Hepatocyte (in vitro differentiated cells): Measurements from ENCODE around the gene CDON. TPM values are rescaled to one million over a fixed set of nuclear protein-coding genes. Genes with fewer than 3 reads are reported as not detected.

ENCODE experiments used
- DNase-seq: peaks from one replicate; pipeline ENCODE4 v3.0.0-alpha.2; 2016; ENCODE audit warnings: low spot score
- H2AFZ ChIP-seq: fragments of 200-600 bp; sonication (generic); 2 replicates; pipeline ENCODE4 v1.6.0; 2016; ENCODE audit warnings: antibody characterized with exemption, mild to moderate bottlenecking
- H3K27ac ChIP-seq: fragments of 200-600 bp; sonication (generic); 2 replicates; pipeline ENCODE4 v1.5.1; 2016; ENCODE audit warnings: mild to moderate bottlenecking
- H3K27me3 ChIP-seq: fragments of 200-600 bp; sonication (generic); 2 replicates; pipeline ENCODE4 v1.6.1; 2016
- H3K36me3 ChIP-seq: fragments of 200-600 bp; sonication (generic); replicated peaks from 2 replicates; pipeline ENCODE4 v1.5.1; 2016; ENCODE audit warnings: low read depth; ENCODE audit not compliant: insufficient read depth
- H3K4me1 ChIP-seq: fragments of 200-600 bp; sonication (generic); 2 replicates; pipeline ENCODE4 v1.5.1; 2016; ENCODE audit warnings: mild to moderate bottlenecking, moderate library complexity; ENCODE audit not compliant: insufficient read depth
- H3K4me2 ChIP-seq: fragments of 200-600 bp; sonication (generic); 2 replicates; pipeline ENCODE4 v1.6.0; 2016
- H3K4me3 ChIP-seq: fragments of 200-600 bp; sonication (generic); 2 replicates; pipeline ENCODE4 v1.5.1; 2016; ENCODE audit warnings: mild to moderate bottlenecking
- H3K79me2 ChIP-seq: fragments of 200-600 bp; sonication (generic); 2 replicates; pipeline ENCODE4 v1.6.0; 2017; ENCODE audit warnings: mild to moderate bottlenecking
- H3K9me2 ChIP-seq: fragments of 200-600 bp; sonication (generic); replicated peaks from 2 replicates; pipeline ENCODE4 v1.6.0; 2017; ENCODE audit warnings: mild to moderate bottlenecking; ENCODE audit not compliant: insufficient read depth
- H3K9me3 ChIP-seq: fragments of 200-600 bp; sonication (generic); 2 replicates; pipeline ENCODE4 v1.5.1; 2016; ENCODE audit warnings: low read depth, mild to moderate bottlenecking
- H4K20me1 ChIP-seq: fragments of 200-600 bp; sonication (generic); 2 replicates; pipeline ENCODE4 v1.6.0; 2016; ENCODE audit warnings: mild to moderate bottlenecking; ENCODE audit not compliant: insufficient read depth, poor library complexity, severe bottlenecking
- EZH2 ChIP-seq: fragments of 200-600 bp; sonication (generic); IDR thresholded peaks from 2 replicates; pipeline ENCODE4 v1.6.1; 2016; ENCODE audit warnings: antibody characterized with exemption, mild to moderate bottlenecking, borderline replicate concordance
- EZH2phosphoT487 ChIP-seq: fragments of 200-600 bp; sonication (generic); IDR thresholded peaks from one replicate; pipeline ENCODE4 v1.6.1; 2018; ENCODE audit warnings: antibody characterized with exemption, mild to moderate bottlenecking, low read depth, moderate library complexity; ENCODE audit not compliant: unreplicated experiment, severe bottlenecking
- WGBS: methylation state at CpG from one replicate; pipeline ENCODE4 v1.1.6; 2016; ENCODE audit warnings: low lambda C conversion rate; ENCODE audit errors: missing lambda C conversion rate; 5-methylcytosine and 5-hydroxymethylcytosine counted together
- polyA plus RNA-seq: library from polyadenylated mRNA; unstranded; fragments of >200 nt; fragmentation: Nextera tagmentation; extraction: Ambion mirVana; gene quantifications from 2 replicates; pipeline ENCODE4 v1.2.1, GENCODE V29; 2016
- total RNA-seq: library from RNA; depleted of rRNA; stranded (reverse); fragments of >200 nt; gene quantifications from 2 replicates; pipeline ENCODE4 v1.2.3, GENCODE V29; 2014
- TF ChIP-seq, protein P1 (sequence below): fragments of 200-600 bp; sonication (generic); IDR thresholded peaks from 2 replicates; pipeline ENCODE4 v1.5.1; 2016; ENCODE audit warnings: antibody characterized with exemption, mild to moderate bottlenecking; ENCODE audit not compliant: poor library complexity

The CDON gene
- total and polyA plus RNA-seq, 2 experiments from 2014 or later = 17.5 to 41.9 TPM

DNA sequence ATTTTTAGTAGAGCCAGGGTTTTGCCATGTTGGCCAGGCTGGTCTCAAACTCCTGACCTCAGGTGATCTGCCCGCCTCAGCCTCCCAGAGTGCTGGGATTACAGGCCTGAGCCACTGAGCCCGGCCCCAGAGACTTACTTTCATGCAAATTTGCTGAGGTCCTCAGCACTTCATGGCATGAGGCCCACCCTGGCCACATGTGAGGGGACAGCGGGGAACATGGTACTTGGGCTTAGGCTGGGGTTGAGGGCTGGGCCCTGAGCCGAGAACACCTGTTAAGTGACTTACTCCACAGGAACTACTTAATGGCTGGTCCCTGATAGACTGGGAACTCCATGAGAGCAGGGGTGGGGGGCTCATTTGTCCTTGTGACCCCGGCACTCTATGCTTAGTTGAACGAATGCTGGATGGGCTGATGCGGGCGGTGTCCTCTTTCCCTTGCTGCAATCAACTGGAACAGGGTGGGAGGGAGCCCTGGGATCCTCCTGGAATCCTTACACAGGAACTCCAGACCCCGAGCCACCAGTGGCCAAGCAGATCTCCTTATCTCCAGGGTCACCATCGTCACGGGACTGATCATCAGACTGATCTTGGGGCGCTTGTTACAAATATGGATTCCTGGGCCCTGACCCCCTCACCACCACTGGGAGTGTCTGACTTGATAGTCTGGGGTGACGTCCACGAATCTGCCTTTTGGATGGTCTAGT, 115.8 kb downstream of the CDON start:
- no peak overlapping the region for H2AFZ ChIP-seq
- H3K4me2 ChIP-seq = no peak overlapping the region
- H3K9me2 ChIP-seq = no peaks in the 10 kb centered on the region
- no peaks in the 10 kb centered on the region for H3K36me3 ChIP-seq
- H3K27ac ChIP-seq = no peak overlapping the region
- H4K20me1 ChIP-seq = no peaks in the 10 kb centered on the region
- H3K4me1 ChIP-seq = no peaks in the 10 kb centered on the region
- H3K4me3 ChIP-seq = no peak overlapping the region
- H3K27me3 ChIP-seq = no peaks in the 10 kb centered on the region
- TF ChIP-seq, protein P1, sequence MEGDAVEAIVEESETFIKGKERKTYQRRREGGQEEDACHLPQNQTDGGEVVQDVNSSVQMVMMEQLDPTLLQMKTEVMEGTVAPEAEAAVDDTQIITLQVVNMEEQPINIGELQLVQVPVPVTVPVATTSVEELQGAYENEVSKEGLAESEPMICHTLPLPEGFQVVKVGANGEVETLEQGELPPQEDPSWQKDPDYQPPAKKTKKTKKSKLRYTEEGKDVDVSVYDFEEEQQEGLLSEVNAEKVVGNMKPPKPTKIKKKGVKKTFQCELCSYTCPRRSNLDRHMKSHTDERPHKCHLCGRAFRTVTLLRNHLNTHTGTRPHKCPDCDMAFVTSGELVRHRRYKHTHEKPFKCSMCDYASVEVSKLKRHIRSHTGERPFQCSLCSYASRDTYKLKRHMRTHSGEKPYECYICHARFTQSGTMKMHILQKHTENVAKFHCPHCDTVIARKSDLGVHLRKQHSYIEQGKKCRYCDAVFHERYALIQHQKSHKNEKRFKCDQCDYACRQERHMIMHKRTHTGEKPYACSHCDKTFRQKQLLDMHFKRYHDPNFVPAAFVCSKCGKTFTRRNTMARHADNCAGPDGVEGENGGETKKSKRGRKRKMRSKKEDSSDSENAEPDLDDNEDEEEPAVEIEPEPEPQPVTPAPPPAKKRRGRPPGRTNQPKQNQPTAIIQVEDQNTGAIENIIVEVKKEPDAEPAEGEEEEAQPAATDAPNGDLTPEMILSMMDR = no peak
- TF ChIP-seq EZH2 (no peak), EZH2phosphoT487 (no peak)
- WGBS = 91% methylated on average over 14 of the region's 14 CpGs
- DNase-seq = no peak
- no peaks in the 10 kb centered on the region for H3K9me3 ChIP-seq
- H3K79me2 ChIP-seq = no peaks in the 10 kb centered on the region

DNA sequence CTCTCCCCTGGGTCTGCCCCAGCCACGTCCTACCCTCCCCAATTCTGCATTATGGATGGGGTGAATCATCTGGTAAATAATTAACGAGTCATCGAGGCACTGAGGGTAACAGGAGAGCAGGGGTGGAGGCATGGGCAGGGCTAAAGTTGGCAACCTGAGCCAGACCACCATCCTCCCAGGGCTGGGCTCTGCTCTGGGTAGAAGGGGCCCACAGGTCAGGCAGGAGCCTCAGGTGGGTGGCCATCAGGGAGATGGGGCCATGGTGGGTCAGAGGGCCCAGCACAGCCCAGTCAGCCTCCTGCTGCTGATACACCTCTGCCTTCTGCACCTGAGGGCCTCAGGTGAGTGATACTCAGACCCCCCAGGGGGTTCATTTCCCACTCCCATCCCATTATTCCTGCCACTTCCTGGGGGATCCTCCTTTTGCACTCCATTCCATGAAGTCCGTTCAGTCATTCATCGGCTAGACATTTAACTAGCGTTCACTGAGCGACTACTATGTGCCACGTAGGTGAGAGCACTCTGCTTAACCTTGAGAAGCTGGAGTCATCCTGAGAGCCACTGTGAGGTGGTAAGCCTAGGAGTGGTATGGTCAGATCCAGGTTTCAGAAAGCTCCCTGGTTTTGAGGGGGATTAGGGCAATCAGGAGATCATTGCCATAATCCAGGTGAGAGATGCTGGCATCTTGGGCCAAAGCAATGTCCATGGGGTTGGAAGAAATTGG, 116.7 kb downstream of the CDON start, which contains the start of gene VSIG10L2:
Gene VSIG10L2 (plus strand): TSS at position 248 of the 724 bp plus-strand sequence. CDS start 12 bp downstream, at position 260.
- no peaks in the 10 kb centered on the region for H3K79me2 ChIP-seq
- no peak within 1 kb of the TSS for H3K4me3 ChIP-seq
- no peaks in the 10 kb centered on the region for H3K9me2 ChIP-seq
- H3K9me3 ChIP-seq = no peaks in the 10 kb centered on the region
- WGBS = 79% methylated on average over 8 of the region's 8 CpGs
- H3K36me3 ChIP-seq = no peaks in the 10 kb centered on the region
- H3K4me2 ChIP-seq = no peak within 1 kb of the TSS
- no peak for DNase-seq
- H2AFZ ChIP-seq = no peak within 1 kb of the TSS
- no peaks in the 10 kb centered on the region for H3K4me1 ChIP-seq
- no peak for TF ChIP-seq EZH2phosphoT487
- TF ChIP-seq, protein P1 = no peak
- TF ChIP-seq EZH2 = no peak
- H4K20me1 ChIP-seq = no peaks in the 10 kb centered on the region
- no peaks in the 10 kb centered on the region for H3K27me3 ChIP-seq
- no peak within 1 kb of the TSS for H3K27ac ChIP-seq

DNA sequence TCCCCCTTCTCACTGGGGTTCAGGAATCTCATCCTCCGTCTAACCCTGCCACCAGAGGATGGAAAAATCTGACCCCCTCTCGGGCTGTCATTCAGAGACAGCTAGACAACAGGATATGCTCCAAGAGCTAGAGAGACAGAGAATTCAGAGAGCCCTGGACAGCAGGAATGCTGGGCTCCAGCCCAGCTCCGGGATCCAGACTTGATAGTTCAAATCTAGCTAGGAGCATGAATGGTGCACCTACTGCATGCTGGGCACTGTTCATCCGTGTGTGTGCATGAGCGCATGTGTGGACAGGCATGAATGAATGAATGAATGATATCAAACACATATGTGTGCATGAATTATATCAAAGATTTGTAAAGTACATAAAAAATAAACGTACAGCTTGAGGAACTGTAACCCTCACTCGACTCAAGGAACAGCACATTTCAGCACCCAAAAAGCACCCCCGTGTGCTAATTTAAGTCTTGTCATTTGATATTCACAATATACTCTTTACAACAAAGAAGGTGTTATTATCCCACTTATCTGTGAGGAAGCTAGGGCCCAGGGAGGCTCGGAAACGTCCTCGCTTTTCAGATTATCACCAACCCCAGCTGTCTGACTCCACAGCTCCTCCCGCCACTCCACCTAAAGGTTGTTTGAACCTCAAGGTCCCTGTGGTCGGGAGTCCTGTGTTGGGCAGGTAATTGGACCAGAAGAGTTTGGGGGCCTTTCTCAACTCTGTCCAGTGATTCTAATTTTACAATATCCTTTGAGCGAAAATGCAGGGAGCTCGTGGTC, 117.5 kb downstream of the CDON start:
- H3K9me3 ChIP-seq = no peaks in the 10 kb centered on the region
- no peak overlapping the region for H3K27ac ChIP-seq
- TF ChIP-seq EZH2phosphoT487 (no peak), EZH2 (no peak)
- TF ChIP-seq, protein P1 = no peak
- H3K4me3 ChIP-seq = no peak overlapping the region
- DNase-seq = no peak
- H2AFZ ChIP-seq = no peak overlapping the region
- 80% methylated on average over 15 of the region's 15 CpGs for WGBS
- no peaks in the 10 kb centered on the region for H3K9me2 ChIP-seq
- H3K79me2 ChIP-seq = no peaks in the 10 kb centered on the region
- H3K36me3 ChIP-seq = no peaks in the 10 kb centered on the region
- H3K4me1 ChIP-seq = no peaks in the 10 kb centered on the region
- H3K4me2 ChIP-seq = no peak overlapping the region
- H4K20me1 ChIP-seq = no peaks in the 10 kb centered on the region
- no peaks in the 10 kb centered on the region for H3K27me3 ChIP-seq
